SK-N-MC (cell line): Measurements from ENCODE around the gene TXNDC17.

ENCODE experiments used
- DNase-seq: peaks from one replicate; pipeline ENCODE4 v3.0.0-alpha.2; 2011; ENCODE audit warnings: low read depth, low spot score
- H3K27ac ChIP-seq: fragments of 200-600 bp; sonication (generic); 2 replicates; pipeline ENCODE4 v1.5.1; 2016; ENCODE audit warnings: mixed run types
- H3K36me3 ChIP-seq: fragments of 200-600 bp; sonication (generic); 2 replicates; pipeline ENCODE4 v1.6.1; 2017; ENCODE audit warnings: antibody characterized with exemption, low read length, mixed read lengths; ENCODE audit not compliant: insufficient read depth
- H3K4me3 ChIP-seq: fragments of 200-600 bp; sonication (generic); 2 replicates; pipeline ENCODE4 v1.5.1; 2016
- H3K9ac ChIP-seq: fragments of 200-600 bp; sonication (generic); 2 replicates; pipeline ENCODE4 v1.8.0; 2017; ENCODE audit warnings: mixed run types, mixed read lengths; ENCODE audit not compliant: insufficient read length
- H3K9me3 ChIP-seq: fragments of 200-600 bp; sonication (generic); 2 replicates; pipeline ENCODE4 v1.6.1; 2017; ENCODE audit warnings: low read depth, mild to moderate bottlenecking, antibody characterized with exemption, low read length, moderate library complexity, mixed read lengths
- EZH2 ChIP-seq: fragments of 200-600 bp; sonication (generic); IDR thresholded peaks from one replicate; pipeline ENCODE4 v1.6.1; 2017; ENCODE audit warnings: antibody characterized with exemption
- FOXP2 ChIP-seq: optimal IDR thresholded peaks from 2 replicates; pipeline ENCODE3; 2011; ENCODE audit warnings: mild to moderate bottlenecking, moderate library complexity; ENCODE audit not compliant: insufficient read depth; ENCODE audit errors: extremely low read length, control extremely low read depth
- POLR2AphosphoS5 ChIP-seq: IDR thresholded peaks from 2 replicates; pipeline ENCODE4 v1.6.1; 2012; ENCODE audit warnings: mild to moderate bottlenecking, low read depth, low read length, borderline replicate concordance

TXNDC17 gene

DNA sequence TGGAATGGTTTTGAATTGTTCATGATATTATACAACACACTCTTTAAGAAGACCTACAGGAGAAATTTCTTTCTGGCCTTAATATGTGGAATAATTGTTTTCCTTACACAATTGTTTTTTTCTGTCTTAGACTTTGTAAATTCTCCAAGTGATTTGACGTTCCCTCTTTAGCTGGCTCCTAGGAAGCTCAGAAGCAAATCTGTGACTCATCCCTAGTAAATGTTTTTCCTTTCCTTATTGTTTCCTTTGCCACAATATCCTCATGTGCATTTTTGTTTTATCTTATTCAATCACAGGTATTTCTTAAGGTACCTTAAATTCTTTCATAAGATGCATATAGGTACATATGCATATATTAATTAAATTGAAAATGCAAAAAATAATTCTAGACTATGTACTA is 13.8 kb upstream of the TXNDC17 start:
- DNase-seq, result no peak
- Histone ChIP-seq H3K27ac (no peak overlapping the region), H3K9me3 (no peaks in the 10 kb centered on the region), H3K36me3 (peaks cover 80% of the 10 kb centered on the region), H3K9ac (no peak overlapping the region), H3K4me3 (no peak overlapping the region)
- TF ChIP-seq EZH2 (no peak), POLR2AphosphoS5 (no peak), FOXP2 (no peak)

DNA sequence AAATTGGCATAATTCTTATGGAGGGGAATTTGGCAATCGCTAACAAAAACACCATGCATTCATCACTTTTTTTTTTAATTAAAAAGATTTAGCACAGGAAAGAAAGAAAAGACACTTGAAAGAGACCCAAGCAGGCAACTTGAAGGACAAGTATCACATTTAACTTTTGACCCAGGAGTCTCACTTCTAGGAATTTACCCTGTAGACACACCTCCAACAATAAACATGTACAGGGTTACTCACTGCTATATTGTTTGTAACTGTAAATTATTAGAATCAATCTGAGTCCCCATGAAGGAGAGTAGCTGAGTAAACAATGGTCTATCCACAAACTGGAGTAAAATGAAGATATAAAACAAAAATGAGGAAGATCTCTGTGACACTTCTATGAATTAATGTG is 10.5 kb upstream of the TXNDC17 start:
- H3K36me3 ChIP-seq, result peaks cover 84% of the 10 kb centered on the region
- TF ChIP-seq POLR2AphosphoS5 (no peak), FOXP2 (no peak), EZH2 (no peak)
- H3K27ac ChIP-seq, result no peak overlapping the region
- no peak overlapping the region for H3K9ac ChIP-seq
- no peaks in the 10 kb centered on the region for H3K9me3 ChIP-seq
- H3K4me3 ChIP-seq, result no peak overlapping the region
- no peak for DNase-seq

DNA sequence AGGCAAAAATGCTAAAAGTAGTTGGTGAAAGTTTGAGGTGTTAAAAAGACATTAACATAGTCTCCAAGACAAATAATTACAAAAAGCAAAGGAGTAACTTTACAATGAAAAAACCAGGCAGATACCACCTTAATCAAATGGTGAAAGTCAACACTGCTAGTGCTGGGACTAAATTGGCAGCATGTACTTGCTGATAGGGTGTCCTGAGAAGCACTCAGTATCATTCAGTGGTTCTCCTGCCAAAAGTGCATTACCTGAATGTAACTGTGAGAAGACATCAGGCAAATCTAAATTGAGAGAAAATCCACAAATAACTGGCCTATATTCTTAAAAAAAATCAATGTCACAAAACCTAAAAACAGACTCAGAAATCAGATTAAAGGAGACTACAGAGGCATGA is 8.3 kb upstream of the TXNDC17 start:
- H3K9ac ChIP-seq, result no peak overlapping the region
- no peaks in the 10 kb centered on the region for H3K9me3 ChIP-seq
- no peak for DNase-seq
- no peak overlapping the region for H3K27ac ChIP-seq
- H3K4me3 ChIP-seq, result no peak overlapping the region
- TF ChIP-seq EZH2 (no peak), POLR2AphosphoS5 (no peak), FOXP2 (no peak)
- H3K36me3 ChIP-seq, result peaks cover 73% of the 10 kb centered on the region

DNA sequence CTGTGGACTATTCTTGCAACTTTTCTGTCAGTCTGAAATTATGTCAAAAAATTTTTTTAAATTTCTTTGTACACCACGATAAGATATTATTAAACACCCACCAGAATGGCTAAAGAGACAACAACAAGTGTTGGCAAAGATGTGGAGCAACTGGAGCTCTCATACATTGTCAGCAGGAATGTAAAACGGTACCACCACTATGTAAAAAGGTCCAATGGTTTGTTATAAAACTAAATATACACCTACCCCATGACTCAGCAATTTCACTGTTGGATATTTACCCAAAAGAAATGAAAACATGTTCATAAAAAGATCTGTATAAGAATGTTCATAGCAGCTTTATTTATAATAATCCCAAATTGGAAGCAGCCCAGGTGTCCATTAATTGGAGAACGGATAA is 7.6 kb upstream of the TXNDC17 start:
- peaks cover 65% of the 10 kb centered on the region for H3K36me3 ChIP-seq

DNA sequence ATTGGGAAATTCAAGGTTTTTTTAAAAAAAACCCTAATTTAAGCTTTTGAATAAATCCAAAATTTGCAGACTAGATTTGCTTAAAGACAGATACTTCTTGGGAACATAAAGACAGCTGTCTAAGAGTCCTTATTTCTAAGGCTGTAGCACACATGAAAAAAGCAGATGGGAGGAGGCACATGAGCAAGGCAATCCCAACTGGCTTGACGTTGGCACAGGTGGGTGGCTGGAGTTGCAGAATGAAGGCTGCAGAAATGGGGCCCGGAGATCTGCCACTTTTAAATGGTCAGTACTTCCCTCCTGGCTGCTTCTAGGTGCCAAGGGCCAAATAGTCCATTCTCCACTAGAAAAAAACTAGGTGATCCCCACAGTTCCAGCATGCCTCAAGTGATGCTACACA is 4.8 kb upstream of the TXNDC17 start:
- Histone ChIP-seq H3K36me3 (peaks cover 41% of the 10 kb centered on the region), H3K4me3 (no peak overlapping the region), H3K9me3 (no peaks in the 10 kb centered on the region), H3K9ac (no peak overlapping the region), H3K27ac (no peak overlapping the region)
- DNase-seq, result no peak
- no peak for TF ChIP-seq POLR2AphosphoS5
- TF ChIP-seq FOXP2, result no peak
- TF ChIP-seq EZH2, result no peak

More for the DNA sequence above, 7.6 kb upstream of the TXNDC17 start:
- no peaks in the 10 kb centered on the region for H3K9me3 ChIP-seq
- H3K4me3 ChIP-seq, result no peak overlapping the region
- DNase-seq, result no peak
- H3K9ac ChIP-seq, result no peak overlapping the region
- TF ChIP-seq POLR2AphosphoS5 (no peak), EZH2 (no peak), FOXP2 (no peak)
- no peak overlapping the region for H3K27ac ChIP-seq

DNA sequence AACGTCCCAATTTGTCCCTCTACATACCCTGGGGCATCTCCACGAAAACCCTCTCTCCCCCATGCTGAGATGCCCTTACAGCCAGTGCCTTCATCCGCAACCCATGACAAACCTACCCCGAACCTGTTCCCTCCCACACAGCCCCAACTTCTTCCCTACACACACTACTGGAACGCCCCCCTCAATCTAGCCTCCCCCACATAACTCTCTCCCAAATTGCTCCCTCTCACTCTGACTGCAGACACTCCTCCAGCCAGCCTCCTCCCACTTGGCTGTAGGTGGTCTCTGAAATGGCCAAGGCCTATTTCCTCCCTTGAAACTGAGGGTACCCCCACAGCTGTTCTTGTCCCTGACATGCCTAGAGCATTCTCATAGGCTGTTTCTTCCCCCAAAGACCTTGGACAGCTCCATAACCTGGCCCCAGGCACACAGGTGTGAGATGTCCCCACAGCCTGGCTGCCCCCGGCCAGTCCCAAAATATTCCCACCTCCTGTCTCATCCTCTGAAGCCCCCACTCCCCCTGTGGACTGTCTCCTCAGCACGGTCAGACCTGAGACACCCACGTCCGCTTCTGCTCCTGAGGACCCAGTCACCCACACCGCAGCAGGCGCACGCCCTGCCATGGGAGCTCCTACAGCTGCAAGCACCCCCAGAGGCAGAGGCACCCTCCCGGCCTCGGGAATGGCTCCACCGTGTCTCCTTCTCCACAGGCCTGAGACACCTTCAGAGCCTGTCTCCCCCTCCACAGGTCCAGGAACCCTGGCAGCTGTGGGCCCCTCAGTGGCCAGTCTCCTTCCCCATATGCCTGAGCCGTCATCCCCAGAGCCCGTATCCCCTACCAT is 4.0 kb upstream of the TXNDC17 start:
- no peak for TF ChIP-seq FOXP2
- no peak for TF ChIP-seq EZH2
- no peak overlapping the region for H3K9ac ChIP-seq
- H3K36me3 ChIP-seq, result peaks cover 35% of the 10 kb centered on the region
- H3K4me3 ChIP-seq, result no peak overlapping the region
- H3K9me3 ChIP-seq, result no peaks in the 10 kb centered on the region
- no peak for DNase-seq
- H3K27ac ChIP-seq, result no peak overlapping the region

DNA sequence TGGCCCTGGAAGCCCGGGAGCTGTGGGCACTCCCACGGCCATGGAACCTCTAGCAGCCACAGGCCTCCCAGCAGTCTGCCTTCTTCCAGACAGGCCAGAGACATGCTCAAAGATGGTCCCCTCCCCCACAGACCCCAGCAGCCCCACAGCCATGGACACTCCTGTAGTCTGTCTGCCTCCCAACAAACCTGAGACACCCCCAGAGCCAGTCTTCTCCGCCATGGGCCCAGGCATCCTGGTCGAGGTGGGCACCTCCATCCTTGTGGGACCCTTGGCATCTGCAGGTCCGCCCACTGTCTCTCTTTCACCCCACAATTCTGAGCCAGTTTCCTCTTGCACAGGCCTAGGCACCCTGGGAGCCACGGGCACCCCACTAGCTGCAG is 3.4 kb upstream of the TXNDC17 start:
- no peak overlapping the region for H3K4me3 ChIP-seq
- peaks cover 32% of the 10 kb centered on the region for H3K36me3 ChIP-seq
- TF ChIP-seq EZH2 (no peak), POLR2AphosphoS5 (no peak), FOXP2 (no peak)
- no peaks in the 10 kb centered on the region for H3K9me3 ChIP-seq
- H3K27ac ChIP-seq, result no peak overlapping the region
- no peak overlapping the region for H3K9ac ChIP-seq
- DNase-seq, result no peak

DNA sequence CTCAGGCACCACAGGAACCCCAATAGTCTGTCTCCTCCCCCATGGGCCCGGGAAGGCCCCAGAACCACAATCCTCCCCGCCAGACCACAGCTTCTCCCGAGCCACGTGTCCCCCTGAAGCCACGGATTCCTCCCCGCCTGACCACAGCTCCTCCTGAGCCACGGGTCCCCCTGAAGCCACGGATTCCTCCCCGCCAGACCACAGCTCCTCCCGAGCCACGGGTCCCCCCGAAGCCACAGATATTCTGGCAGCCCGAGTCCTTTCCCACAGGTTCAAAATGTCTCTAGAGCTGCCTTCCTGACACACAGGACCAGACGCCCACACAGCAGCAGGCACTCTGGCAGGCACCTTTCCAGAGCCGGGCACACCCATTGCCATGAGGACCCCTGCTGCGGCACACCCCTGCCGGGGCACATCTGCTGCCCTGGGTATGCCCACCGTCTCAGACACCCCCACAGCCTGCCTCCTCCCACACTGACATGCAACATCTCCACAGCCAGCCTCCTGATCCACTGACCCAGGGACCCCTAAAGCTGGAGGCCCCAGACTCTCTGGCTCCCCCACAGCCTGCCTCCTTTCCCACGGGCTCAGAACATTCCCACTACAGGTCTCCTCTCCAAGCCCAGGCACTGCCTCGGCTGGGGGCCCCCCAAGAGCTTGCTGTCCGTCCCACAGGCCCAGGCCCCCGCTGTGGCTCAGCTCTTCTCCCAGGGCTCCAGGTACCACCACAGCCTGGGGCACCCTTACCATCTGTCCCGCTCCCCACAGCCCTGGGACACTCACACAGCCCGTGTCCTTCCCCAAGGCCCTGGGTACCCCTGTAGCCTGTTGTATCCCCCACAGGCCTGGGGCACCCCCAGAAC is 2.6 kb upstream of the TXNDC17 start:
- no peak for TF ChIP-seq POLR2AphosphoS5
- no peak for TF ChIP-seq FOXP2
- no peak for TF ChIP-seq EZH2
- H3K9me3 ChIP-seq, result no peaks in the 10 kb centered on the region
- H3K27ac ChIP-seq, result no peak overlapping the region
- no peak for DNase-seq
- H3K4me3 ChIP-seq, result no peak overlapping the region
- H3K36me3 ChIP-seq, result peaks cover 32% of the 10 kb centered on the region
- H3K9ac ChIP-seq, result no peak overlapping the region
